Vagina (tissue), 2 donors: ENCODE results near the gene TMCC2.

Experiments used
- POLR2A ChIP-seq, 2 donors: fragments of 450-650 bp; IDR thresholded peaks; one replicate each; pipeline ENCODE4 v1.6.1; 2017; ENCODE audit warnings: antibody characterized with exemption in 2 of 2, mild to moderate bottlenecking in 2 of 2, moderate library complexity in 2 of 2
- POLR2AphosphoS5 ChIP-seq, 2 donors: sonication (generic); formaldehyde crosslinking; IDR thresholded peaks; one replicate each; pipeline ENCODE4 v1.9.0; 2017; ENCODE audit warnings: antibody characterized with exemption in 2 of 2, mild to moderate bottlenecking in 2 of 2, low read depth in 1 of 2; ENCODE audit not compliant: insufficient read depth in 1 of 2
- TF ChIP-seq, protein P1 (sequence below), 3 experiments: fragments of 450-650 bp in 2 of 3; fragments of 200-600 bp in 1 of 3; sonication (generic) in 1 of 3; IDR thresholded peaks; one replicate each; pipeline ENCODE4 v1.5.1; 2017 to 2019; ENCODE audit warnings: antibody characterized with exemption in 3 of 3, mild to moderate bottlenecking in 2 of 3, moderate library complexity in 2 of 3

DNA sequence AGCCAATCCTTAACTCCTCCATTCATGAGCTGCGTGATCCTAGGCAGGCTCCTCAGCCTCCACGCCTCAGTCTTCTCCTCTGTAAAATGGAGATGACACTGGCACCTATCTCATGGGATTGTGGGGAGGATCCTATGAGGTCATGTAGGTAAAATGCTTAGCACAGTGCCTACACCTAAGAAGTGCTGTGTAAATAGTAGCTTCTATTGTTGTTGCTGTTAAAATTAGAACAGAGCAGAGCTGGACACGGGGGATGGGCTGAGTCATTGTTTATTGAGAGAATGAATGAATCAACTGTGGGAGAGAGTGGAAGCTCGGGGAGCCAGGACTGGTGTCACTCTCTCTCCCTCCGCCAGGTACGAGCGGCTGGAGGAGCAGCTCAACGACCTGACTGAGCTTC is 43.0 kb downstream of the TMCC2 start:
- TF ChIP-seq, protein P1, sequence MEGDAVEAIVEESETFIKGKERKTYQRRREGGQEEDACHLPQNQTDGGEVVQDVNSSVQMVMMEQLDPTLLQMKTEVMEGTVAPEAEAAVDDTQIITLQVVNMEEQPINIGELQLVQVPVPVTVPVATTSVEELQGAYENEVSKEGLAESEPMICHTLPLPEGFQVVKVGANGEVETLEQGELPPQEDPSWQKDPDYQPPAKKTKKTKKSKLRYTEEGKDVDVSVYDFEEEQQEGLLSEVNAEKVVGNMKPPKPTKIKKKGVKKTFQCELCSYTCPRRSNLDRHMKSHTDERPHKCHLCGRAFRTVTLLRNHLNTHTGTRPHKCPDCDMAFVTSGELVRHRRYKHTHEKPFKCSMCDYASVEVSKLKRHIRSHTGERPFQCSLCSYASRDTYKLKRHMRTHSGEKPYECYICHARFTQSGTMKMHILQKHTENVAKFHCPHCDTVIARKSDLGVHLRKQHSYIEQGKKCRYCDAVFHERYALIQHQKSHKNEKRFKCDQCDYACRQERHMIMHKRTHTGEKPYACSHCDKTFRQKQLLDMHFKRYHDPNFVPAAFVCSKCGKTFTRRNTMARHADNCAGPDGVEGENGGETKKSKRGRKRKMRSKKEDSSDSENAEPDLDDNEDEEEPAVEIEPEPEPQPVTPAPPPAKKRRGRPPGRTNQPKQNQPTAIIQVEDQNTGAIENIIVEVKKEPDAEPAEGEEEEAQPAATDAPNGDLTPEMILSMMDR (IDR thresholded peaks at IDR 0.05) = no peak
- TF ChIP-seq POLR2A (IDR thresholded peaks at IDR 0.05) (no peak), POLR2AphosphoS5 (IDR thresholded peaks at IDR 0.05; ENCODE audit: insufficient read depth in 1 of 2, low read depth in 1 of 2) (no peak)
